AG10803 (cell line): ENCODE data around the gene TAF3.

Experiments used
- DNase-seq: peaks from one replicate; pipeline ENCODE4 v3.0.0; 2010; ENCODE audit warnings: low read depth
- H3K4me3 ChIP-seq: 2 replicates; pipeline ENCODE4 v1.5.1; 2011; ENCODE audit warnings: mild to moderate bottlenecking, low read length, control low read depth
- CTCF ChIP-seq: conservative IDR thresholded peaks from 2 replicates; pipeline ENCODE4 v1.5.1; 2011; ENCODE audit warnings: mild to moderate bottlenecking, low read length, control low read depth, inconsistent platforms

TAF3 gene

DNA sequence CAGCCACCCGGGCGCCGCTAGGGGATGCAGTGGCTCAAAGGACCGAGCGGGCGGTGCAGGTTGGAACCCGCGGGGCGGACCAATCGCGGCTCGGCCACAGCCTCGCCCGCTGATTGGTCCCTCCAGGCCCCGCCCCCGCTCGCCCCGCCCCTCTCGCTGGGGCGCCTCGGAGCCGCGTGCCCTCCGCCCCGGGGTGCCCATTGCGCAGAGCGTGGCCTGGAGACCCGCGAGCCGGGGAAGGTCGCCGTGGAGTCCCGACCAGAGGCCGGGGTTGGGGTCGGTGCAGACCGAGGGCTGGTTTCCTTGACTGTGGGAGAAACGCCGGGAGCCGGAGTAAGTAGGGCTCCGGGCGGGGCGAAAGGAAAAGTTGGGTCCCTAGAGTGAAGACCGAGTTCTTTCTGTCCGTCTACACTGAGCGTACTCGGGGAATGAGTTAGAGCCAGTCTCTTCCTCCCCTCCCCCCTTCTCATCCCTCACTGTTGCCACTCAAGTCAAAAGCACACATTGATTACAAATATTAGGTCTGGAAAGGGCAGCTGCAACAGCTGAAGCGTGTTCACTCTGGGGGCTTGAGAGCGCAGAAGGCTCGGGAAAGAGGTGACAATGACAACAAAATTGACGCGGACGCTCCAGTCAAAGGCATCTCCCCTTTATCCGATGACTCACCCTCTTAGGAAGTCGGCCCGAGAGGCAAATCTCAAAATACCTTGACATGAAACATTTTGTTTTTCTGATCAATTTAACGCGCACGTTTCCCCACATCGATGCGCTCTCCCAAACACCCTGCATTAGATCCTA, 235.3 kb downstream of the TAF3 start:
- TF ChIP-seq CTCF, result peak; percentile 58
- peak overlapping the region; percentile 56 for H3K4me3 ChIP-seq
- peak; percentile 65 for DNase-seq

- peak overlapping the region; percentile 56 for H3K4me3 ChIP-seq
- no peak for TF ChIP-seq CTCF
- no peak for DNase-seq
Observed at GRCh38 chr10:8054244-8054493, 235.9 kb downstream of the TAF3 start.

DNA sequence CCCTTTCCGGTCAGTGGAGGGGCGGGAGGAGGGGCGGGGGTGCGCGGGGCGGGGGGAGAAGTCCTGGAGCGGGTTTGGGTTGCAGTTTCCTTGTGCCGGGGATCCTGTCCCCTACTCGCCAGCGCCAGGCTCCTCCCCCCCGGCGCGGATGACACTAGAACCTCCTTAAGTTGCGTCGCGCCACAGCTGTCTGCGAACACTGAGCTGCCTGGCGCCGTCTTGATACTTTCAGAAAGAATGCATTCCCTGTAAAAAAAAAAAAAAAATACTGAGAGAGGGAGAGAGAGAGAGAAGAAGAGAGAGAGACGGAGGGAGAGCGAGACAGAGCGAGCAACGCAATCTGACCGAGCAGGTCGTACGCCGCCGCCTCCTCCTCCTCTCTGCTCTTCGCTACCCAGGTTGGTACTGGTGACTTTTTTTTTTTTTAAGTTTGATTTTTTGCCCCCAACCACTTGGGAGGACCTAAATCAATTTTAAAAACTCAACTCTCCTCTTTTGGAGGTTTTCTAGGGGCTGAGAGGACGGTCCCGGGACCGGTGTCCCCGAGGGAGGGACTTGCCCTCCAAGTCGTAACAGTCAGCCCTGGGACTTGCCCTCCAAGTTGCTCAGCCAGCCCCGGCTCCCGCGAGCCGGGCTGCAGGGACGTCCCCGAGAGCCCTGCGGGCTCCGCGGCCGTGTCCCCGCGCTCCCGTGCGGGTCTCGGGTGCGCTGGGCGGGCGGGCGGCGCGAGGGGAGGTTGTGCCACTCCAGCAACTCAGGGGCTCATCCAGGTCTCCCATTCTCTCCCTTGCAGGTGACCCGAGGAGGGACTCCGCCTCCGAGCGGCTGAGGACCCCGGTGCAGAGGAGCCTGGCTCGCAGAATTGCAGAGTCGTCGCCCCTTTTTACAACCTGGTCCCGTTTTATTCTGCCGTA, 236.4 kb downstream of the TAF3 start, which contains the start of gene GATA3:
Gene GATA3, plus strand, starts transcription at position 195 of the 914 bp plus-strand sequence. CDS start 968 bp downstream, outside the sequence.
- no peak for TF ChIP-seq CTCF
- peak within 1 kb of the TSS; percentile 56 for H3K4me3 ChIP-seq
- DNase-seq, result peak; percentile 36

GRCh38 chr10:8055420-8056349, 237.4 kb downstream of the TAF3 start:
- no peak for DNase-seq
- no peak overlapping the region for H3K4me3 ChIP-seq
- TF ChIP-seq CTCF, result no peak

DNA sequence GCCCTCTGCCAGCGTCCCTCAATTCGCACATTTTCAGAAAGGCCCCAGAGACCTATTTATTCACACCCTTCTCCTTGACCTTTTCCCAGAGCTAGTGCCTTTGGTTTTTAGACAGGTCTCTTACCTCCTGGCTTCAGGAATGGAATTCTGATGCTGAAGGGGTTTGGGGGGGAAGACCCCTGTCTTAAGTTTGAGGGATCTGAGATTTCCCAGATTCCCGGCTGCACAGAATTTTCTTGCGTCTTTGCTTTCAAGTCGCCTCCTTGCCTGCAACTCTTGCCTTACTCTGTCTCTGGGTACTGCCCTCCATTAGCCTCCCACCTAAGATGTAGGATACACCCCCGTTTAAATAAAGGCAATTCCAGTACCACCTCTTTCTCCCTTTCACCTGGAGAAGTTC, 238.1 kb downstream of the TAF3 start:
- no peak overlapping the region for H3K4me3 ChIP-seq
- no peak for TF ChIP-seq CTCF

GRCh38 chr10:8056871-8057331, 238.6 kb downstream of the TAF3 start:
- no peak for DNase-seq
- TF ChIP-seq CTCF, result no peak
- no peak overlapping the region for H3K4me3 ChIP-seq

More for the DNA sequence above, 238.1 kb downstream of the TAF3 start:
- DNase-seq, result no peak
